Peyer's patch (tissue), 4 donors: Measurements from ENCODE around the gene PBRM1.
A peak's percentile ranks its signal among the peaks of the same experiment; 100 is the strongest.

Source experiments
- CTCF ChIP-seq, 6 experiments: fragments of 450-650 bp in 4 of 6; fragments of 200-600 bp in 2 of 6; sonication (generic) in 1 of 6; IDR thresholded peaks; one replicate each; pipeline ENCODE4 v1.5.1; 2017 to 2019; ENCODE audit warnings: antibody characterized with exemption in 6 of 6, mild to moderate bottlenecking in 3 of 6, moderate library complexity in 1 of 6
- POLR2A ChIP-seq, 2 donors: fragments of 450-650 bp; IDR thresholded peaks; one replicate each; pipeline ENCODE4 v1.5.1; 2017; ENCODE audit warnings: antibody characterized with exemption in 2 of 2, mild to moderate bottlenecking in 2 of 2, moderate library complexity in 2 of 2

GRCh38 chr3:52705688-52706686, 20.3 kb upstream of the PBRM1 start, which contains the start of the genes GLT8D1 and SPCS1:
- TF ChIP-seq CTCF (IDR thresholded peaks at IDR 0.05) (peak in 1 of 6 experiments; percentile 16), POLR2A (IDR thresholded peaks at IDR 0.05) (peak; percentile 54 to 77)
